ENCODE data around the gene TBC1D5. TPM values are rescaled to one million over a fixed set of nuclear protein-coding genes. Genes with fewer than 3 reads are reported as not detected.

TBC1D5 gene
- total RNA-seq, 1 donor from 2014 or later = 32.1 TPM

DNA sequence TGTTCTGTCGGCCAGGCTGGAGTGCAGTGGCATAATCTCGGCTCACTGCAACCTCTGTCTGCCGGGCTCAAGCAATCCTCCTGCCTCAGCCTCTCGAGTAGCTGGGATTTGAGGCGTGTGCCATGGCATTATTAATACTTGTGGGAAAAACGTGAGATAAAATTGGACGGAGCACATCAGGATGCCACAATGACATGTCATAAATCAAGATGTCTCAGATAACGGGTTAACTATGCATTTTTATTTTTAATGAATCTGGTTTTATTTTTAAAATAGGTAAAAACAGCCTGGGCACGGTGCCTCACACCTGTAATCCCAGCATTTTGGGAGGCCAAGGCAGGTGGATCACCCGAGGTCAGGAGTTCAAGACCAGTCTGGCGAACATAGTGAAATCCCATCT lies 212.8 kb downstream of the TBC1D5 start:
- DNase-seq (ENCODE audit: low read depth) = no peak
- no peak overlapping the region for H3K4me3 ChIP-seq (ENCODE audit: low read depth, low read length)
- TF ChIP-seq, protein P1, sequence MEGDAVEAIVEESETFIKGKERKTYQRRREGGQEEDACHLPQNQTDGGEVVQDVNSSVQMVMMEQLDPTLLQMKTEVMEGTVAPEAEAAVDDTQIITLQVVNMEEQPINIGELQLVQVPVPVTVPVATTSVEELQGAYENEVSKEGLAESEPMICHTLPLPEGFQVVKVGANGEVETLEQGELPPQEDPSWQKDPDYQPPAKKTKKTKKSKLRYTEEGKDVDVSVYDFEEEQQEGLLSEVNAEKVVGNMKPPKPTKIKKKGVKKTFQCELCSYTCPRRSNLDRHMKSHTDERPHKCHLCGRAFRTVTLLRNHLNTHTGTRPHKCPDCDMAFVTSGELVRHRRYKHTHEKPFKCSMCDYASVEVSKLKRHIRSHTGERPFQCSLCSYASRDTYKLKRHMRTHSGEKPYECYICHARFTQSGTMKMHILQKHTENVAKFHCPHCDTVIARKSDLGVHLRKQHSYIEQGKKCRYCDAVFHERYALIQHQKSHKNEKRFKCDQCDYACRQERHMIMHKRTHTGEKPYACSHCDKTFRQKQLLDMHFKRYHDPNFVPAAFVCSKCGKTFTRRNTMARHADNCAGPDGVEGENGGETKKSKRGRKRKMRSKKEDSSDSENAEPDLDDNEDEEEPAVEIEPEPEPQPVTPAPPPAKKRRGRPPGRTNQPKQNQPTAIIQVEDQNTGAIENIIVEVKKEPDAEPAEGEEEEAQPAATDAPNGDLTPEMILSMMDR (conservative IDR thresholded peaks at IDR 0.05; ENCODE audit: low read depth, low read length) = no peak

DNA sequence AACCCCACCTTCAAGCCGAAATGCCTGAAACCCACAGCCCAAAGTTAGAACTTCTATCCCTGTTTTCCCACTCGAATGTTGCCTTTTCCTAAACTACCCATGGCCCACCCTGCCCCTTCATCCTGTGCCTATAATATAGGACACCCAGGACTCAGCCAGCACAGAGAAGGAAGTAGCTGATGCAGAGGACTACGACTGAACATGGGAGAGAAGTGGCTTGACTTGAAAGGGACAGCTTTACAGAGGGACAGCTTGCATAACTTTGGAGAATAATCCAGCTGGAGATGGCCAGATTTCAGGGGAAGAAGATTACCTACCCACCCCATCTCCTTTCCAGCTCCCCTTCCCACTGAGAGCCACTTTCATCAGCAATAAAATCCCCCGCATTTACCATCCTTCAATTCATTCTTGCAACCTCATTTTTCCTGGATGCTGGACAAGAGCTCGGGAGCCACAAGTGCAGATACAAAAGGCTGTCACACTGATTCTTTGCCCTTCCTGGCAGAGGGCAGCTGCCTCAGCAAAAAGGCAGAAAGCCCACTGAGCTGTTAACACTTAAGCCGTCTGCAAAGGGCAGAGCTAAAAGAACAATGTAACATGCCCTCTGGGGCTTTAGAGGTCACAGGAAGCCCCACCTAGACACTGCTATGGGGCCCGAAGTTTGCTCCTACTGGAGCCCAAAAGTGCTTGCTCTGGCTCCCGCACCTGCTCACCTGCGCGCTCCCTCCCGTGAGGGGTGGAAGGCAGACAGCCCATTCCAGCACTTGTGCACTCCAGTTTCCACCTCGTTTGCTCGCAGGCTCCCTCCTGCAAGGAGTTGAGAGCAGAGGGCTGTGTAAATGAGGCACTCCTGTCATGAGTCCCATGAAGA lies 224.0 kb downstream of the TBC1D5 start:
- TF ChIP-seq, protein P1 (conservative IDR thresholded peaks at IDR 0.05; ENCODE audit: low read depth, low read length) = no peak
- DNase-seq (ENCODE audit: low read depth) = no peak
- H3K4me3 ChIP-seq (ENCODE audit: low read depth, low read length) = no peak overlapping the region

DNA sequence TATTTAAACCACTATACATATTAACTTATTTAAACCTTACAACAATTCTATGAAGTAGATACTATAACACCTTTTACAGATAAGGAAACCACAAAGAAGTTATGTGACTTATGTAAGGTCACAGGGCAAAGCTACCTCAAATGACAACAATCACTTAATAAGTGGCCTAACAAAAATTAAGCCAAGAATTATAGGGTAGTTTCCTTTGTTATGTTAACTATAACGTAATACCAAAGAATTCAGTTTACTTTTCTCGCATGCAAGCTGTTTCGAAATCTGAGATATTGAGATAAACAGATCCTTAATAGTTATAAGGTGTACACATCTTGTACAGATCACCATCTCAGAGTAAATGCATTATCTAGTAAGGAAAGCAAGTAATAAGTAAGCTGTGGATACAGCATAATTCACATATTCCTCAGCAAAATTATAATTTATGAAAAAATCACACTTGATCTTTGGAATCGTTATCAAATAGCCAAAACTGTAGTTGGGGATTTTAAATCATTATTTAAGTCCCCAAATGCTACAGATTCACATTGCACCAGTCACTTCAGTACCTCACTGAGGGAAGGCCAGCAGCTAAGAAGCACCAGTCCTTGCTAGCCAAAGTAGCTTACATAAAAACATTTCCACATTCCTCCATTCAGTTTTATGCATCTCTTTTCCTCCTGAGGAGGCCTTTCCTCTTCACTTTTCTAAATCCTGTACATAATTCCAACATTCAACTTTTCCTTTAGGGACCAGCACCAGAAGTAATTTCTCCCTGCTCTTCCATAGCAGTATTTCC lies 226.8 kb downstream of the TBC1D5 start:
- no peak overlapping the region for H3K4me3 ChIP-seq (ENCODE audit: low read depth, low read length)
- no peak for DNase-seq (ENCODE audit: low read depth)
- TF ChIP-seq, protein P1 (conservative IDR thresholded peaks at IDR 0.05; ENCODE audit: low read depth, low read length) = no peak

DNA sequence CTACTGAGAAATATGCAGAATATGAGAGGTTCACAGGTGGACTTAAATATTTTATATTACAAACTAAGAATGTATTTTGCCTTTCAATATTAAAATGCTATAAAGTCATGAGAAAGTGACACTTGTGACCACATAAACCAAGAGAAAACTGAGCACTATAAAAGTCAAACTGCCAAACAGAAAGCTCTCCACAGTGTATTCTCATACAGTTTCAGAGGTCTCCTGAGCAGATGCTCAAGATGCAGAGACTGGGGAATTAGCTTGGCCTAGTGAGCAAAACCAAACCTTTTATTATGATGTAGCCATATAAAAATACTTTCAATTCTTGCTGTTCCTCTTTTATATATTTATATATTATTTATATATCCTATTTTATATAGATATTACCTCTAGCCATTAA lies 227.8 kb downstream of the TBC1D5 start:
- TF ChIP-seq, protein P1 (conservative IDR thresholded peaks at IDR 0.05; ENCODE audit: low read depth, low read length) = no peak
- no peak overlapping the region for H3K4me3 ChIP-seq (ENCODE audit: low read depth, low read length)
- DNase-seq (ENCODE audit: low read depth) = no peak

DNA sequence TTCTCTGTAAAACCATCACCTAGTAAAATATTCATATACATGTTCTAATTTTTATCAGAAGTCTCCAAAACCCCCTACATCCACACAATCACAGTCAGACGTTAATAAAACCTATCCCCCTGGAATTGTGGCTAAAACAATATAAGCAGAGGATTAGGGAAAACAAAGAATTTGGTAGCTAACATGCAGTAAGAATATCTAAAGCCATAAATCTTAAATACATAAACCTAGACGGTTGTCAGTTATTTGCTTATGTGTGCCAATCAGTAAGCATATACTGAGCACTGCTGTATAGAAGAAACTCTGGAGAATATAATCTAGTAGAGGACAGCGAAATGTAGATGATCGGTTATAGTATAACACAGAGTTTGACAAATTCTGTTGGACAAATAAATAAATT lies 232.2 kb downstream of the TBC1D5 start:
- no peak overlapping the region for H3K4me3 ChIP-seq (ENCODE audit: low read depth, low read length)
- TF ChIP-seq, protein P1 (conservative IDR thresholded peaks at IDR 0.05; ENCODE audit: low read depth, low read length) = no peak
- no peak for DNase-seq (ENCODE audit: low read depth)

DNA sequence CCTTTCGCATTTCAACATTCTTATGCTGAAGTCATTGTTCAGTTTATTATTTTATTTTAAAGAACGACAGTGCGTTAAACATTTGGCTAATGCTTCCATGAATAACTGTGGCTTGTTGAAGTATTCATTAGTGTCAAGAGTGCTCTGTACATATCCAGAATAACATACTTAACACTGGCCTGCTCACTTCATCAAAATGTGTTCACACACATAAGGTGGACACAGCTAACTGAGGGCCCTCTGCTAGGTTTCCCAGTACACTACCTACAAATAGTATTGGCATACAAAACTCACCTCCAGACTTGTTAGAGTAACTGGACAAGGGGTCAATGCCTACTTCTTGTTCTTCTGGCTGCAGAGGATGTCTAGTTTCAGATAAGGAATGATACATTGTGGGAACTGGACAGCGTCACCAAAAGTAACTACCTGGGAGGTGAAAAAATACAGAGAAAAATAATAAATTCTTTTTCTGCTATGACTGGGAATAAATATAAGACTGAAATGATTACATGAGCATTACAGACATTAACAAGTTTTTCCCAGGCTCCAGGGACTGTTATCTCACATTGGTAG lies 234.2 kb downstream of the TBC1D5 start:
- TF ChIP-seq, protein P1 (conservative IDR thresholded peaks at IDR 0.05; ENCODE audit: low read depth, low read length) = no peak
- no peak for DNase-seq (ENCODE audit: low read depth)
- no peak overlapping the region for H3K4me3 ChIP-seq (ENCODE audit: low read depth, low read length)

All from epithelial cell of proximal tubule (primary cell).